Fibroblast of pulmonary artery (primary cell): Measurements from ENCODE around the gene BICDL2.

ENCODE experiments used
- DNase-seq: peaks from one replicate; pipeline ENCODE4 v3.0.0-alpha.2; 2010; ENCODE audit warnings: low read depth
- H3K4me3 ChIP-seq: replicated peaks from 2 replicates; pipeline ENCODE4 v1.5.1; 2011; ENCODE audit warnings: low read depth, mild to moderate bottlenecking, control low read depth, low read length, moderate library complexity
- CTCF ChIP-seq: IDR thresholded peaks from 2 replicates; pipeline ENCODE4 v1.5.1; 2011; ENCODE audit warnings: mild to moderate bottlenecking, control low read depth, low read length, inconsistent platforms; ENCODE audit errors: missing control alignments

BICDL2 gene

GRCh38 chr16:3062553-3062952 lies 25.8 kb upstream of the BICDL2 start:
- no peak overlapping the region for H3K4me3 ChIP-seq
- TF ChIP-seq CTCF, result no peak
- DNase-seq, result no peak

- no peak overlapping the region for H3K4me3 ChIP-seq
- no peak for TF ChIP-seq CTCF
- DNase-seq, result no peak
Measured at GRCh38 chr16:3060339-3061127, 23.8 kb upstream of the BICDL2 start.

GRCh38 chr16:3059723-3060242 lies 23.0 kb upstream of the BICDL2 start:
- peak overlapping the region; percentile 29 for H3K4me3 ChIP-seq
- no peak for TF ChIP-seq CTCF
- DNase-seq, result no peak

- DNase-seq, result peak; percentile 86
- H3K4me3 ChIP-seq, result peak overlapping the region; percentile 77
- peak; percentile 37 for TF ChIP-seq CTCF
Measured at GRCh38 chr16:3059041-3059722, 22.4 kb upstream of the BICDL2 start.

GRCh38 chr16:3058139-3059030 lies 21.6 kb upstream of the BICDL2 start:
- peak overlapping the region; percentile 77 for H3K4me3 ChIP-seq
- no peak for TF ChIP-seq CTCF
- peak; percentile 23 for DNase-seq

- no peak for TF ChIP-seq CTCF
- DNase-seq, result no peak
- peak overlapping the region; percentile 7 for H3K4me3 ChIP-seq
Measured at GRCh38 chr16:3057181-3058138, 20.7 kb upstream of the BICDL2 start.
